Measurements from ENCODE around the gene ZBTB47.

- TF ChIP-seq CTCF (conservative IDR thresholded peaks at IDR 0.05; ENCODE audit: low read depth, low read length), result no peak
- no peak for TF ChIP-seq EZH2 (IDR thresholded peaks at IDR 0.05; ENCODE audit: low read length, unreplicated experiment)
- no peak for TF ChIP-seq EZH2phosphoT487 (IDR thresholded peaks at IDR 0.05; ENCODE audit: borderline replicate concordance, low read length)
These were observed 20.0 kb upstream of the ZBTB47 start for GRCh38 chr3:42633544-42633943.

Measured in PC-3 (cell line).